A549 (cell line): ENCODE results near the gene LRP3. TPM values are rescaled to one million over a fixed set of nuclear protein-coding genes. Genes with fewer than 3 reads are reported as not detected.
A peak's percentile ranks its signal among the peaks of the same experiment; 100 is the strongest.

Source experiments
- ATAC-seq, 2 experiments: fragments of 200-7000 bp in 1 of 2; fragments of >200 bp in 1 of 2; cut with Nextera tagmentation in 1 of 2; cut with Tn5 transposase in 1 of 2; 3 replicates each; pipeline versions ENCODE4 v1.8.0 to v1.9.1; 2018 to 2020; ENCODE audit warnings: mild to moderate bottlenecking in 1 of 2, moderate library complexity in 1 of 2
- CTCF ChIA-PET: fragments of 300-600 bp; sonication (Branson Sonifier 250); formaldehyde crosslinking; extraction: SDS; loops from one replicate; lab custom pipeline; 2021; ENCODE audit warnings: antibody characterized with exemption, inconsistent platforms; lab: Yijun Ruan, JAX
- POLR2A ChIA-PET: fragments of 350-600 bp; formaldehyde crosslinking; extraction: SDS; loops from one replicate; lab custom pipeline; 2021; ENCODE audit warnings: antibody characterized with exemption, inconsistent platforms; lab: Yijun Ruan, JAX
- DNase-seq, 2 experiments: peaks; one replicate each; pipeline versions ENCODE4 v3.0.0 to v3.0.0-alpha.2; 2011 to 2016; ENCODE audit warnings: low read depth in 1 of 2, low spot score in 1 of 2
- FAIRE-seq: peaks from 2 replicates; lab custom pipeline; 2011; peaks lifted over from hg19 to GRCh38; lab: Jason Lieb, UNC
- H3K27ac ChIP-seq, 2 experiments: fragments of >200 bp; sonication (Bioruptor Twin); formaldehyde crosslinking; 3 replicates each; pipeline ENCODE4 v1.5.1; 2016 to 2017
- H3K4me1 ChIP-seq: fragments of >200 bp; sonication (Bioruptor Twin); formaldehyde crosslinking; 3 replicates; pipeline ENCODE4 v1.6.1; 2016
- H3K4me2 ChIP-seq: fragments of >200 bp; sonication (Bioruptor Twin); formaldehyde crosslinking; 3 replicates; pipeline ENCODE4 v1.6.1; 2016
- H3K4me3 ChIP-seq: fragments of >200 bp; sonication (Bioruptor Twin); formaldehyde crosslinking; 3 replicates; pipeline ENCODE4 v1.5.1; 2016
- H3K9me3 ChIP-seq: fragments of >200 bp; sonication (Bioruptor Twin); formaldehyde crosslinking; 3 replicates; pipeline ENCODE4 v1.6.1; 2016
- ATOH8 ChIP-seq: fragments of 250-450 bp; sonication (Bioruptor Pico); IDR thresholded peaks from 2 replicates; pipeline ENCODE4 v1.5.0; 2020; ENCODE audit warnings: low read depth, mild to moderate bottlenecking, moderate library complexity
- BCL3 ChIP-seq: fragments of >200 bp; sonication (Bioruptor Twin); formaldehyde crosslinking; IDR thresholded peaks from 3 replicates; pipeline ENCODE4 v1.6.1; 2016
- BHLHE40 ChIP-seq: IDR thresholded peaks from 2 replicates; pipeline ENCODE4 v1.6.1; 2012; ENCODE audit warnings: low read depth, low read length, inconsistent platforms
- CHD2 ChIP-seq: fragments of 150-350 bp; IDR thresholded peaks from 2 replicates; pipeline ENCODE4 v1.6.1; 2014; ENCODE audit warnings: low read length; ENCODE audit not compliant: partially characterized antibody
- ELK1 ChIP-seq: fragments of 150-350 bp; IDR thresholded peaks from 2 replicates; pipeline ENCODE4 v1.6.1; 2014; ENCODE audit warnings: low read depth, mild to moderate bottlenecking, low read length
- ESRRA ChIP-seq: fragments of 150-350 bp; IDR thresholded peaks from 2 replicates; pipeline ENCODE4 v1.6.1; 2014; ENCODE audit warnings: mild to moderate bottlenecking, low read length, borderline replicate concordance
- FOSB ChIP-seq: fragments of 250-450 bp; sonication (Bioruptor Pico); IDR thresholded peaks from 2 replicates; pipeline ENCODE4 v1.5.0; 2020; ENCODE audit warnings: mild to moderate bottlenecking, moderate library complexity
- GATA3 ChIP-seq: IDR thresholded peaks from 2 replicates; pipeline ENCODE4 v1.6.1; 2012; ENCODE audit warnings: borderline replicate concordance
- HOXB13 ChIP-seq: fragments of 250-450 bp; sonication (Bioruptor Pico); IDR thresholded peaks from 2 replicates; pipeline ENCODE4 v1.5.0; 2020; ENCODE audit warnings: low read depth, mild to moderate bottlenecking, moderate library complexity
- JUN ChIP-seq, 2 experiments: fragments of >200 bp; sonication (Bioruptor Twin); formaldehyde crosslinking; IDR thresholded peaks; 2 replicates in 1 of 2; 3 replicates in 1 of 2; pipeline ENCODE4 v1.6.1; 2016 to 2017
- KDM1A ChIP-seq: fragments of 200-600 bp; sonication (generic); IDR thresholded peaks from 2 replicates; pipeline ENCODE4 v1.6.1; 2016; ENCODE audit warnings: low read depth, mild to moderate bottlenecking
- MAZ ChIP-seq: fragments of 150-350 bp; IDR thresholded peaks from 2 replicates; pipeline ENCODE4 v1.6.1; 2014; ENCODE audit warnings: antibody characterized with exemption, low read depth, low read length, borderline replicate concordance
- MYC ChIP-seq: IDR thresholded peaks from 2 replicates; pipeline ENCODE4 v1.6.1; 2012; ENCODE audit warnings: mild to moderate bottlenecking, inconsistent platforms, low read length, improper control_type of control experiment, borderline replicate concordance
- NPAS2 ChIP-seq: fragments of 250-450 bp; sonication (Bioruptor Pico); IDR thresholded peaks from 2 replicates; pipeline ENCODE4 v1.8.0; 2022; ENCODE audit warnings: mild to moderate bottlenecking, moderate library complexity, borderline replicate concordance
- PHF8 ChIP-seq: fragments of 200-600 bp; sonication (generic); IDR thresholded peaks from 2 replicates; pipeline ENCODE4 v1.6.1; 2016; ENCODE audit warnings: low read depth, mild to moderate bottlenecking, antibody characterized with exemption, moderate library complexity, borderline replicate concordance
- RAD21 ChIP-seq, 2 experiments: fragments of >200 bp in 1 of 2; sonication (Bioruptor Twin) in 1 of 2; formaldehyde crosslinking in 1 of 2; IDR thresholded peaks in 1 of 2; conservative IDR thresholded peaks in 1 of 2; 2 replicates in 1 of 2; 3 replicates in 1 of 2; pipeline ENCODE4 v1.6.1; 2012 to 2018; ENCODE audit warnings: inconsistent platforms in 1 of 2
- RARB ChIP-seq: fragments of 250-450 bp; sonication (Bioruptor Pico); IDR thresholded peaks from 2 replicates; pipeline ENCODE4 v1.8.0; 2021; ENCODE audit warnings: mild to moderate bottlenecking, moderate library complexity
- ZSCAN20 ChIP-seq: fragments of 250-450 bp; sonication (Bioruptor Pico); IDR thresholded peaks from 2 replicates; pipeline ENCODE4 v1.8.0; 2022; ENCODE audit warnings: mild to moderate bottlenecking, moderate library complexity
- WGBS: methylation state at CpG from one replicate; pipeline ENCODE4 v1.1.6; 2017; ENCODE audit errors: missing lambda C conversion rate; 5-methylcytosine and 5-hydroxymethylcytosine counted together
- polyA plus RNA-seq, 4 experiments: library from polyadenylated mRNA; depleted of rRNA in 3 of 4; stranded (reverse); fragments of >200 nt; fragmentation: RNase III in 1 of 4; extraction: RNeasy Plus Mini Kit Qiagen cat#74134 plus additional on column Dnase treatment in 1 of 4; gene quantifications; 2 replicates in 3 of 4; 3 replicates in 1 of 4; pipeline ENCODE4 v1.2.3, GENCODE V29; 2011 to 2017

The LRP3 gene
- polyA plus RNA-seq, 2 of the 4 experiments (the other 2 are of a cell fraction) = 10.9 to 25.1 TPM

- POLR2A ChIA-PET = interaction anchor here (2.5 kb wide), 1 partner anchor 19 kb away, joined by 20 read pairs; no protein-coding TSS in a partner anchor
Measured at GRCh38 chr19:33195645-33196347, 1.7 kb downstream of the LRP3 start.

GRCh38 chr19:33196446-33197193 lies 2.5 kb downstream of the LRP3 start:
- Histone ChIP-seq H3K4me3 (no peak overlapping the region), H3K27ac (no peak overlapping the region), H3K4me1 (peaks cover 10% of the 10 kb centered on the region; the same call in 2 of the 3 replicates), H3K9me3 (no peaks in the 10 kb centered on the region), H3K4me2 (no peak overlapping the region)
- CTCF ChIA-PET = interaction anchor here (0.5 to 16.7 kb wide), 19 partner anchors 12 to 810 kb away, joined by 3 to 279 read pairs (median 5); partner anchors contain the start of gene SLC7A10
- WGBS = 90% methylated on average over 10 of the region's 10 CpGs
- ATAC-seq (no peak), FAIRE-seq (peak; percentile 65), DNase-seq (no peak)
- POLR2A ChIA-PET = interaction anchor here (2.5 kb wide), 1 partner anchor 20 kb away, joined by 20 read pairs; no protein-coding TSS in a partner anchor
- TF ChIP-seq FOSB (CRISPR knock-in tag) (no peak), ZSCAN20 (CRISPR knock-in tag) (no peak), KDM1A (0 out of 2 replicates have a peak, but pooled peaks have one; percentile 16)

More at GRCh38 chr19:33195645-33196347, 1.7 kb downstream of the LRP3 start:
- no peak for FAIRE-seq
- TF ChIP-seq ESRRA (no peak), JUN (IDR thresholded peaks at IDR 0.05) (no peak), PHF8 (no peak), RARB (CRISPR knock-in tag) (no peak), ATOH8 (no peak), ELK1 (no peak), RAD21 (conservative IDR thresholded peaks at IDR 0.05 in 1 of 2, IDR thresholded peaks at IDR 0.05 in 1 of 2) (no peak), BHLHE40 (no peak), MAZ (no peak), NPAS2 (no peak), MYC (no peak), CHD2 (no peak), GATA3 (no peak), BCL3 (no peak), HOXB13 (CRISPR knock-in tag) (no peak)
- TF ChIP-seq, all 56 proteins: peak for 0
- CTCF ChIA-PET = interaction anchor here (1.0 to 16.7 kb wide), 17 partner anchors 8 to 582 kb away, joined by 3 to 279 read pairs (median 4); partner anchors contain the start of gene SLC7A10
- H3K4me2 ChIP-seq = peak overlapping the region; percentile 92
- DNase-seq (no peak), ATAC-seq (peak in 1 of 2 experiments; percentile 23; a peak in 3 of 6 replicates)
- H3K27ac ChIP-seq = peak overlapping the region; percentile 71 to 91; a peak in 4 of 6 replicates
- H3K4me3 ChIP-seq = peak overlapping the region; percentile 69
- WGBS = 89% methylated on average over 17 of the region's 17 CpGs
- H3K4me1 ChIP-seq = peaks cover 10% of the 10 kb centered on the region; the same call in 2 of the 3 replicates
- no peaks in the 10 kb centered on the region for H3K9me3 ChIP-seq
